Measurements from ENCODE around the gene RAB8A.

- TF ChIP-seq CTCF (IDR thresholded peaks at IDR 0.05) = no peak
- no peak for TF ChIP-seq POLR2A (IDR thresholded peaks at IDR 0.05)
Measured at GRCh38 chr19:16098416-16098768, 13.3 kb upstream of the RAB8A start.

Data from adrenal gland (tissue), 5 donors.